A549 (cell line): ENCODE data around the gene POLR3B. TPM values are rescaled to one million over a fixed set of nuclear protein-coding genes. Genes with fewer than 3 reads are reported as not detected.

ENCODE experiments used
- ATAC-seq, 2 experiments: fragments of 200-7000 bp in 1 of 2; fragments of >200 bp in 1 of 2; cut with Nextera tagmentation in 1 of 2; cut with Tn5 transposase in 1 of 2; 3 replicates each; pipeline versions ENCODE4 v1.8.0 to v1.9.1; 2018 to 2020; ENCODE audit warnings: mild to moderate bottlenecking in 1 of 2, moderate library complexity in 1 of 2
- CTCF ChIA-PET: fragments of 300-600 bp; sonication (Branson Sonifier 250); formaldehyde crosslinking; extraction: SDS; loops from one replicate; lab custom pipeline; 2021; ENCODE audit warnings: antibody characterized with exemption, inconsistent platforms; lab: Yijun Ruan, JAX
- POLR2A ChIA-PET: fragments of 350-600 bp; formaldehyde crosslinking; extraction: SDS; loops from one replicate; lab custom pipeline; 2021; ENCODE audit warnings: antibody characterized with exemption, inconsistent platforms; lab: Yijun Ruan, JAX
- DNase-seq, 2 experiments: peaks; one replicate each; pipeline versions ENCODE4 v3.0.0 to v3.0.0-alpha.2; 2011 to 2016; ENCODE audit warnings: low read depth in 1 of 2, low spot score in 1 of 2
- FAIRE-seq: peaks from 2 replicates; lab custom pipeline; 2011; peaks lifted over from hg19 to GRCh38; lab: Jason Lieb, UNC
- H3K27ac ChIP-seq, 2 experiments: fragments of >200 bp; sonication (Bioruptor Twin); formaldehyde crosslinking; 3 replicates each; pipeline ENCODE4 v1.5.1; 2016 to 2017
- H3K4me1 ChIP-seq: fragments of >200 bp; sonication (Bioruptor Twin); formaldehyde crosslinking; 3 replicates; pipeline ENCODE4 v1.6.1; 2016
- H3K4me2 ChIP-seq: fragments of >200 bp; sonication (Bioruptor Twin); formaldehyde crosslinking; 3 replicates; pipeline ENCODE4 v1.6.1; 2016
- H3K4me3 ChIP-seq: fragments of >200 bp; sonication (Bioruptor Twin); formaldehyde crosslinking; 3 replicates; pipeline ENCODE4 v1.5.1; 2016
- H3K9me3 ChIP-seq: fragments of >200 bp; sonication (Bioruptor Twin); formaldehyde crosslinking; 3 replicates; pipeline ENCODE4 v1.6.1; 2016
- BHLHE40 ChIP-seq: IDR thresholded peaks from 2 replicates; pipeline ENCODE4 v1.6.1; 2012; ENCODE audit warnings: low read depth, low read length, inconsistent platforms
- CHD2 ChIP-seq: fragments of 150-350 bp; IDR thresholded peaks from 2 replicates; pipeline ENCODE4 v1.6.1; 2014; ENCODE audit warnings: low read length; ENCODE audit not compliant: partially characterized antibody
- CTCF ChIP-seq: fragments of >200 bp; sonication (Bioruptor Twin); formaldehyde crosslinking; IDR thresholded peaks from 3 replicates; pipeline ENCODE4 v1.5.1; 2016
- ELK1 ChIP-seq: fragments of 150-350 bp; IDR thresholded peaks from 2 replicates; pipeline ENCODE4 v1.6.1; 2014; ENCODE audit warnings: low read depth, mild to moderate bottlenecking, low read length
- EP300 ChIP-seq, 2 experiments: fragments of >200 bp; sonication (Bioruptor Twin); formaldehyde crosslinking; IDR thresholded peaks; 2 replicates in 1 of 2; 3 replicates in 1 of 2; pipeline ENCODE4 v1.6.1; 2016 to 2017
- ESRRA ChIP-seq: fragments of 150-350 bp; IDR thresholded peaks from 2 replicates; pipeline ENCODE4 v1.6.1; 2014; ENCODE audit warnings: mild to moderate bottlenecking, low read length, borderline replicate concordance
- FOSB ChIP-seq: fragments of 250-450 bp; sonication (Bioruptor Pico); IDR thresholded peaks from 2 replicates; pipeline ENCODE4 v1.5.0; 2020; ENCODE audit warnings: mild to moderate bottlenecking, moderate library complexity
- FOSL2 ChIP-seq, 2 experiments: fragments of 450-650 bp in 1 of 2; fragments of >200 bp in 1 of 2; sonication (Bioruptor Twin) in 1 of 2; formaldehyde crosslinking; IDR thresholded peaks; 2 replicates each; pipeline versions ENCODE4 v1.5.0 to v1.6.1; 2016 to 2020; ENCODE audit warnings: mild to moderate bottlenecking in 1 of 2, moderate library complexity in 1 of 2
- FOXS1 ChIP-seq: fragments of 250-450 bp; sonication (Bioruptor Pico); IDR thresholded peaks from 2 replicates; pipeline ENCODE4 v1.5.0; 2020; ENCODE audit warnings: mild to moderate bottlenecking, moderate library complexity
- HDAC2 ChIP-seq: fragments of 200-600 bp; sonication (generic); IDR thresholded peaks from 2 replicates; pipeline ENCODE4 v1.6.1; 2016
- HMGXB4 ChIP-seq: fragments of 250-450 bp; sonication (Bioruptor Pico); IDR thresholded peaks from 2 replicates; pipeline ENCODE4 v1.5.0; 2021; ENCODE audit warnings: mild to moderate bottlenecking, moderate library complexity, borderline replicate concordance
- HOXB13 ChIP-seq: fragments of 250-450 bp; sonication (Bioruptor Pico); IDR thresholded peaks from 2 replicates; pipeline ENCODE4 v1.5.0; 2020; ENCODE audit warnings: low read depth, mild to moderate bottlenecking, moderate library complexity
- MAFK ChIP-seq: fragments of 450-650 bp; IDR thresholded peaks from 2 replicates; pipeline ENCODE4 v1.6.1; 2014; ENCODE audit not compliant: partially characterized antibody
- MAX ChIP-seq: IDR thresholded peaks from 2 replicates; pipeline ENCODE4 v1.6.1; 2012
- NFE2L2 ChIP-seq: fragments of 150-350 bp; conservative IDR thresholded peaks from 2 replicates; pipeline ENCODE4 v1.6.1; 2014; ENCODE audit warnings: low read length
- NPAS2 ChIP-seq: fragments of 250-450 bp; sonication (Bioruptor Pico); IDR thresholded peaks from 2 replicates; pipeline ENCODE4 v1.8.0; 2022; ENCODE audit warnings: mild to moderate bottlenecking, moderate library complexity, borderline replicate concordance
- NR3C1 ChIP-seq: fragments of >200 bp; sonication (Bioruptor Twin); formaldehyde crosslinking; IDR thresholded peaks from 3 replicates; pipeline ENCODE4 v1.6.1; 2017
- PBX3 ChIP-seq: IDR thresholded peaks from 2 replicates; pipeline ENCODE4 v1.6.1; 2012
- RNF2 ChIP-seq: fragments of 200-600 bp; sonication (generic); IDR thresholded peaks from 2 replicates; pipeline ENCODE4 v1.6.1; 2016; ENCODE audit warnings: low read depth, mild to moderate bottlenecking, antibody characterized with exemption, moderate library complexity, borderline replicate concordance
- SMC3 ChIP-seq: fragments of >200 bp; sonication (Bioruptor Twin); formaldehyde crosslinking; IDR thresholded peaks from 3 replicates; pipeline ENCODE4 v1.6.1; 2018; ENCODE audit warnings: inconsistent platforms
- TP53 ChIP-seq: fragments of 250-450 bp; sonication (Bioruptor Pico); IDR thresholded peaks from 2 replicates; pipeline ENCODE4 v1.5.0; 2021; ENCODE audit warnings: mild to moderate bottlenecking, moderate library complexity
- ZC3H11A ChIP-seq: fragments of 450-650 bp; IDR thresholded peaks from 2 replicates; pipeline ENCODE4 v1.6.1; 2014; ENCODE audit warnings: antibody characterized with exemption, mild to moderate bottlenecking
- ZNF302 ChIP-seq: fragments of 250-450 bp; sonication (Bioruptor Pico); IDR thresholded peaks from 2 replicates; pipeline ENCODE4 v1.9.0; 2021; ENCODE audit warnings: inconsistent platforms, mild to moderate bottlenecking, moderate library complexity
- WGBS: methylation state at CpG from one replicate; pipeline ENCODE4 v1.1.6; 2017; ENCODE audit errors: missing lambda C conversion rate; 5-methylcytosine and 5-hydroxymethylcytosine counted together
- polyA plus RNA-seq, 4 experiments: library from polyadenylated mRNA; depleted of rRNA in 3 of 4; stranded (reverse); fragments of >200 nt; fragmentation: RNase III in 1 of 4; extraction: RNeasy Plus Mini Kit Qiagen cat#74134 plus additional on column Dnase treatment in 1 of 4; gene quantifications; 2 replicates in 3 of 4; 3 replicates in 1 of 4; pipeline ENCODE4 v1.2.3, GENCODE V29; 2011 to 2017

POLR3B gene
- polyA plus RNA-seq, 2 of the 4 experiments (the other 2 are of a cell fraction), result 5.4 to 10.7 TPM

GRCh38 chr12:106387848-106388377 is 30.4 kb downstream of the POLR3B start:
- POLR2A ChIA-PET, result no interaction called here
- no peak for ATAC-seq

GRCh38 chr12:106389151-106389550 is 31.6 kb downstream of the POLR3B start:
- Histone ChIP-seq H3K4me2 (no peak overlapping the region), H3K9me3 (no peaks in the 10 kb centered on the region), H3K4me1 (no peaks in the 10 kb centered on the region), H3K4me3 (no peak overlapping the region), H3K27ac (no peak overlapping the region)
- ChIA-PET POLR2A (no interaction called here), CTCF (interaction anchor here (0.8 to 10.1 kb wide), 4 partner anchors 11 to 530 kb away, joined by 5 to 75 read pairs (median 15); no protein-coding TSS in a partner anchor)
- ATAC-seq (no peak), DNase-seq (no peak), FAIRE-seq (no peak)
- WGBS, result 93% methylated on average over 4 of the region's 4 CpGs
- no peak for TF ChIP-seq BHLHE40
- no peak for TF ChIP-seq SMC3
- TF ChIP-seq FOXS1 (CRISPR knock-in tag), result no peak
- TF ChIP-seq PBX3, result no peak
- TF ChIP-seq CHD2, result no peak
- no peak for TF ChIP-seq ZNF302
- TF ChIP-seq HMGXB4 (CRISPR knock-in tag), result no peak
- no peak for TF ChIP-seq ELK1
- TF ChIP-seq HDAC2, result no peak
- no peak for TF ChIP-seq CTCF
- no peak for TF ChIP-seq ZC3H11A
- TF ChIP-seq RNF2, result no peak
- TF ChIP-seq MAX, result no peak
- TF ChIP-seq EP300 (IDR thresholded peaks at IDR 0.05), result no peak
- no peak for TF ChIP-seq NR3C1

More at GRCh38 chr12:106387848-106388377, 30.4 kb downstream of the POLR3B start:
- no peak overlapping the region for H3K4me3 ChIP-seq
- CTCF ChIA-PET, result interaction anchor here (0.7 to 10.1 kb wide), 5 partner anchors 9 to 532 kb away, joined by 3 to 75 read pairs (median 14); no protein-coding TSS in a partner anchor
- no peak for TF ChIP-seq FOSB (CRISPR knock-in tag)
- no peak for TF ChIP-seq NPAS2 (CRISPR knock-in tag)
- TF ChIP-seq NFE2L2, result no peak
- no peak for TF ChIP-seq CTCF
- TF ChIP-seq TP53 (CRISPR knock-in tag), result no peak
- TF ChIP-seq MAFK, result no peak
- TF ChIP-seq HMGXB4 (CRISPR knock-in tag), result no peak
- TF ChIP-seq FOSL2 (IDR thresholded peaks at IDR 0.05), result no peak
- no peak for TF ChIP-seq FOSL2 (CRISPR knock-in tag; IDR thresholded peaks at IDR 0.05)
- no peak for TF ChIP-seq HOXB13
- TF ChIP-seq SMC3, result no peak
- no peak for TF ChIP-seq ESRRA
- TF ChIP-seq FOXS1 (CRISPR knock-in tag), result no peak
- TF ChIP-seq CHD2, result no peak
- H3K9me3 ChIP-seq, result no peaks in the 10 kb centered on the region
- FAIRE-seq (no peak), DNase-seq (no peak)
- no peak overlapping the region for H3K4me2 ChIP-seq
- no peak overlapping the region for H3K27ac ChIP-seq
- H3K4me1 ChIP-seq, result no peaks in the 10 kb centered on the region
- WGBS, result 72% methylated on average over 1 of the region's 1 CpG
